Tibial nerve (tissue), 4 donors: ENCODE results near the gene MRPL45. TPM values are rescaled to one million over a fixed set of nuclear protein-coding genes. Genes with fewer than 3 reads are reported as not detected.

Source experiments
- DNase-seq, 2 donors: peaks; one replicate each; pipeline ENCODE4 v3.0.0-alpha.2; 2019; ENCODE audit warnings: low spot score in 2 of 2
- H3K27ac ChIP-seq, 4 donors: fragments of 200-600 bp; sonication (generic) in 3 of 4; one replicate each; pipeline ENCODE4 v1.5.1; 2017 to 2019; ENCODE audit warnings: mild to moderate bottlenecking in 1 of 4
- H3K27me3 ChIP-seq, 2 donors: fragments of 200-600 bp; sonication (generic) in 1 of 2; one replicate each; pipeline versions ENCODE4 v1.5.1 to v1.6.0; 2017 to 2019
- H3K36me3 ChIP-seq, 3 donors: fragments of 200-600 bp; sonication (generic); one replicate each; pipeline ENCODE4 v1.5.1; 2018 to 2019
- H3K4me1 ChIP-seq, 4 donors: fragments of 200-600 bp; sonication (generic) in 3 of 4; one replicate each; pipeline ENCODE4 v1.5.1; 2017 to 2019
- H3K4me3 ChIP-seq, 4 donors: fragments of 200-600 bp; sonication (generic) in 3 of 4; one replicate each; pipeline ENCODE4 v1.5.1; 2017 to 2019; ENCODE audit warnings: mild to moderate bottlenecking in 1 of 4, moderate library complexity in 1 of 4
- H3K9me3 ChIP-seq, 4 donors: fragments of 200-600 bp; sonication (generic) in 3 of 4; one replicate each; pipeline ENCODE4 v1.5.1; 2017 to 2019
- CTCF ChIP-seq, 5 experiments: fragments of 200-600 bp in 3 of 5; fragments of 450-650 bp in 2 of 5; sonication (generic) in 3 of 5; IDR thresholded peaks; one replicate each; pipeline ENCODE4 v1.5.1; 2016 to 2019; ENCODE audit warnings: antibody characterized with exemption in 5 of 5, mild to moderate bottlenecking in 3 of 5, moderate library complexity in 2 of 5
- EP300 ChIP-seq, 2 donors: sonication (generic); formaldehyde crosslinking; IDR thresholded peaks; one replicate each; pipeline ENCODE4 v1.6.1; 2017; ENCODE audit warnings: antibody characterized with exemption in 2 of 2, mild to moderate bottlenecking in 1 of 2
- POLR2A ChIP-seq, 2 donors: fragments of 450-650 bp; IDR thresholded peaks; one replicate each; pipeline ENCODE4 v1.6.1; 2017; ENCODE audit warnings: antibody characterized with exemption in 2 of 2, mild to moderate bottlenecking in 2 of 2, moderate library complexity in 2 of 2
- WGBS, 2 donors: methylation state at CpG; one replicate each; pipeline ENCODE4 v1.1.5; 2018; 5-methylcytosine and 5-hydroxymethylcytosine counted together
- total RNA-seq, 4 donors: library from RNA; depleted of rRNA; stranded (reverse); fragments of >200 nt; gene quantifications; one replicate each; pipeline ENCODE4 v1.1.0, GENCODE V29; 2016

Gene MRPL45
- total RNA-seq, 4 donors from 2014 or later, result 17.4 to 29.3 (median 24.2) TPM

- no peaks in the 10 kb centered on the region for H3K9me3 ChIP-seq
- no peaks in the 10 kb centered on the region for H3K36me3 ChIP-seq
- H3K27ac ChIP-seq, result no peak overlapping the region
- 39 to 59% methylated on average over 5 of the region's 5 CpGs for WGBS, 2 donors
- H3K27me3 ChIP-seq, result no peaks in the 10 kb centered on the region
- H3K4me3 ChIP-seq, result no peak overlapping the region
- no peak for TF ChIP-seq POLR2A (IDR thresholded peaks at IDR 0.05)
- no peak for TF ChIP-seq CTCF (IDR thresholded peaks at IDR 0.05)
- TF ChIP-seq EP300 (IDR thresholded peaks at IDR 0.05), result no peak
- DNase-seq, result peak; percentile 21 to 43
- H3K4me1 ChIP-seq, result peaks cover 0 to 9% (median 4%) of the 10 kb centered on the region in 4 donors
Observed at GRCh38 chr17:38341035-38341721, 44.2 kb downstream of the MRPL45 start.

- no peak for DNase-seq
- TF ChIP-seq CTCF (IDR thresholded peaks at IDR 0.05) (no peak), POLR2A (IDR thresholded peaks at IDR 0.05) (no peak), EP300 (IDR thresholded peaks at IDR 0.05) (no peak)
- H3K27ac ChIP-seq, result no peak overlapping the region
- WGBS, 2 donors, result 84 to 87% methylated on average over 10 to 13 of the region's 18 CpGs
- H3K9me3 ChIP-seq, result no peaks in the 10 kb centered on the region
- no peaks in the 10 kb centered on the region for H3K27me3 ChIP-seq
- no peak overlapping the region for H3K4me3 ChIP-seq
- no peaks in the 10 kb centered on the region for H3K36me3 ChIP-seq
- peaks cover 0 to 9% (median 4%) of the 10 kb centered on the region in 4 donors for H3K4me1 ChIP-seq
Observed at GRCh38 chr17:38342886-38343607, 46.1 kb downstream of the MRPL45 start.

GRCh38 chr17:38343608-38344419 lies 46.8 kb downstream of the MRPL45 start, which contains the start of gene GPR179:
Gene GPR179 (minus strand): TSS chr17:38343956. CDS start chr17:38343789, 167 bp downstream.
- Histone ChIP-seq H3K4me1 (peaks cover 0 to 9% (median 4%) of the 10 kb centered on the region in 4 donors), H3K9me3 (no peaks in the 10 kb centered on the region)
- 75 to 77% methylated on average over 18 of the region's 18 CpGs for WGBS, 2 donors

GRCh38 chr17:38344420-38344745 lies 47.4 kb downstream of the MRPL45 start:
- no peak for TF ChIP-seq POLR2A (IDR thresholded peaks at IDR 0.05)
- no peaks in the 10 kb centered on the region for H3K27me3 ChIP-seq
- no peak overlapping the region for H3K4me3 ChIP-seq
- 82 to 85% methylated on average over 3 of the region's 3 CpGs for WGBS, 2 donors
- H3K9me3 ChIP-seq, result no peaks in the 10 kb centered on the region
- DNase-seq, result no peak
- H3K36me3 ChIP-seq, result no peaks in the 10 kb centered on the region
- H3K4me1 ChIP-seq, result peaks cover 0 to 9% (median 4%) of the 10 kb centered on the region in 4 donors
- no peak overlapping the region for H3K27ac ChIP-seq

More at GRCh38 chr17:38343608-38344419, 46.8 kb downstream of the MRPL45 start, which contains the start of gene GPR179:
- Histone ChIP-seq H3K27ac (no peak within 1 kb of the TSS), H3K4me3 (no peak within 1 kb of the TSS), H3K36me3 (no peaks in the 10 kb centered on the region), H3K27me3 (no peaks in the 10 kb centered on the region)
- TF ChIP-seq EP300 (IDR thresholded peaks at IDR 0.05), result no peak
- no peak for TF ChIP-seq CTCF (IDR thresholded peaks at IDR 0.05)
- no peak for TF ChIP-seq POLR2A (IDR thresholded peaks at IDR 0.05)
- no peak for DNase-seq

GRCh38 chr17:38345743-38346142 lies 48.8 kb downstream of the MRPL45 start:
- Histone ChIP-seq H3K4me3 (no peak overlapping the region), H3K9me3 (no peaks in the 10 kb centered on the region), H3K36me3 (no peaks in the 10 kb centered on the region), H3K4me1 (peaks cover 0 to 9% (median 4%) of the 10 kb centered on the region in 4 donors), H3K27ac (no peak overlapping the region), H3K27me3 (no peaks in the 10 kb centered on the region)
- 83 to 93% methylated on average over 7 of the region's 7 CpGs for WGBS, 2 donors
- no peak for DNase-seq
- TF ChIP-seq EP300 (IDR thresholded peaks at IDR 0.05) (no peak), POLR2A (IDR thresholded peaks at IDR 0.05) (no peak), CTCF (IDR thresholded peaks at IDR 0.05) (no peak)
